IPS-18a (cell line): Measurements from ENCODE around the gene SDSL.

ENCODE experiments used
- H3K27ac ChIP-seq: one replicate; pipeline ENCODE4 v1.5.1; 2013; ENCODE audit warnings: low read length
- H3K27me3 ChIP-seq: one replicate; pipeline ENCODE4 v1.6.1; 2013; ENCODE audit warnings: mild to moderate bottlenecking, low read length; ENCODE audit not compliant: control insufficient read depth, insufficient read depth
- H3K36me3 ChIP-seq: one replicate; pipeline ENCODE4 v1.6.1; 2013; ENCODE audit warnings: low read depth, low read length; ENCODE audit not compliant: control insufficient read depth
- H3K4me1 ChIP-seq: one replicate; pipeline ENCODE4 v1.6.1; 2013; ENCODE audit warnings: low read depth, low read length; ENCODE audit not compliant: control insufficient read depth
- H3K4me3 ChIP-seq: one replicate; pipeline ENCODE4 v1.5.1; 2013; ENCODE audit warnings: low read length
- H3K9ac ChIP-seq: one replicate; pipeline ENCODE4 v1.6.1; 2013; ENCODE audit warnings: mild to moderate bottlenecking, low read length, moderate library complexity
- H3K9me3 ChIP-seq: one replicate; pipeline ENCODE4 v1.6.1; 2013; ENCODE audit warnings: low read depth, low read length; ENCODE audit not compliant: control insufficient read depth

The SDSL gene, protein sequence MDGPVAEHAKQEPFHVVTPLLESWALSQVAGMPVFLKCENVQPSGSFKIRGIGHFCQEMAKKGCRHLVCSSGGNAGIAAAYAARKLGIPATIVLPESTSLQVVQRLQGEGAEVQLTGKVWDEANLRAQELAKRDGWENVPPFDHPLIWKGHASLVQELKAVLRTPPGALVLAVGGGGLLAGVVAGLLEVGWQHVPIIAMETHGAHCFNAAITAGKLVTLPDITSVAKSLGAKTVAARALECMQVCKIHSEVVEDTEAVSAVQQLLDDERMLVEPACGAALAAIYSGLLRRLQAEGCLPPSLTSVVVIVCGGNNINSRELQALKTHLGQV

DNA sequence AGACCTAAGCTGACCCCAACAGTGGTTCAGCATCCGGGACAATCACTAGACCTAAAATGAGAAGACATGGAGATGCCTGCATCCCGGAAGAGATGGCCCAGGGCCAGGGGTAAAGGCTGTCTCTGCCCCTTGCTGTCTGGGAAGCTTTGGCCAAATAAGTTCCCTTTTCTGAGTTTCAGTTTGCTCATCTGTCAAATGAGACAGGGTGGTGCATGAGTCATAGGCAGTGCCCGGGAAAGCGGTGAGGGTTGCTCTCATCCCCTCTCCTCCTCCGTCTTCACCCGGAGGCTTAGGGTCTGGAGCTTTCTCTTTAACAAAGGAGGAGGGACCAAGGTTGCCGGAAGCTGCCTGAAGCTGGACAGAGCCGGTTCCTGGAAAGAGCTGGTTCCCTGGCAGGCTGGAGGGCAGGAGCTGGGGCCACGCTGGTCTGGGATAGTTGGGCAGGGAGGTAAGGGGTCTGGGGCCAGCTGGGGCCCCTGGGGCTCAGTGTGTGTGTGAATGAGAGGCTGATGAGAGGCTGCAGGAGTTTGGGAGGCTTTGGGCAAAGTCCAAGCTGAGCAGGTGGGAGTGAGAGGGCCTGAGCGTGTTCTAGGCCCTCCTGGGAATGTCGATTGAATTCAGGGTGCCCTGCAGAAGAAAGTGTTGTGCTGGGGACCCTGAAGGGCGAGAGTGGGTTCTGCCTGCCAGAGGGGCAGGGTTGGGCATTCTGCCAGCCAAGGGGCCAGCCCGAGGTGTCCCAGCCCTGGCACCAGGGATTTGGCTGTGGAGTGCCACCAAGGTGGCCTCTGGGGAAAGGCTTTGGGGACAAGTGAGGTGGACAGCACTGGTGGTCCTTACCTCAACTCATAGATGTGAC, at the start of gene SDSL:
Gene SDSL (plus strand): TSS at position 351 of the 856 bp plus-strand sequence. CDS start 5,603 bp downstream, outside the sequence.
- H3K4me3 ChIP-seq = no peak within 1 kb of the TSS
- peaks cover 7% of the 10 kb centered on the region for H3K4me1 ChIP-seq
- no peak within 1 kb of the TSS for H3K9ac ChIP-seq
- H3K27me3 ChIP-seq = no peaks in the 10 kb centered on the region
- no peak within 1 kb of the TSS for H3K27ac ChIP-seq
- no peaks in the 10 kb centered on the region for H3K36me3 ChIP-seq
- H3K9me3 ChIP-seq = no peaks in the 10 kb centered on the region

DNA sequence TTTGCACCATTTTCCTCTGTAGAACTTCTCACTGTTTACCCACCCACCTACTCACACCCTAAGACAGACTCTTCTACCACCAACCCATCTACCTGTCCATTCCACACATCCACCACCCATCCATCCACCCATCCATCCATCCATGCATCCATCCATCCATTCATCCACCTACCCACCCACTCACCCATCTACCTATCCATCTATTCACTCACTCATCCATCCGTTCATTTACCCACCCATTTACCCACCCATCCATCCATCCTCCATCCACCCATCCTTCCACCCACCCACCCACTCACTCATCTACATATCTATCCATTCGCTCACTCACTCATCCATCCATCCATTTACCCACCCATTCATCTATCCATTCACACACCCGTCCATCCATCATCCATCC, 48.7 kb upstream of the SDSL start:
- Histone ChIP-seq H3K4me1 (no peaks in the 10 kb centered on the region), H3K27ac (no peak overlapping the region), H3K27me3 (no peaks in the 10 kb centered on the region), H3K4me3 (no peak overlapping the region), H3K9ac (no peak overlapping the region), H3K9me3 (no peaks in the 10 kb centered on the region), H3K36me3 (peaks cover 9% of the 10 kb centered on the region)

DNA sequence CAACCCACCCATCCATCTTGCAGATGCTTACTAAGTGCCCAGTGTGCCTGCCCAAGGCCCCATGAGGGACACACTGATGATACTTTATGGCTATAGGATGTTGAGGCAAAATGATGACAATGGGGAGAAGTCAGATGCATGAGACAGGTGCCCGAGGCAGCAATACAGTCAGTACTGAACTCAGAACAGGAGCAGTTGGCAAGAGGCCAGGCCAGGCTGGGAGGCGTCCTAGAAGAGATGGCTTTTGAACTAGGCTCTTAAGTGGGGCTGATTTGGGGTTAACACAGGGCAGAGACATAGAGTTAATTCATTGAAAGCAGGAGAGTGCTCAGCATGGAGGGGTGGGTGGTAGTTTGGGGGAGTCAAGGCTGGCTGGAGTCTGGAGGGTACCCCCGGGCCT, 48.2 kb upstream of the SDSL start:
- Histone ChIP-seq H3K36me3 (peaks cover 9% of the 10 kb centered on the region), H3K27me3 (no peaks in the 10 kb centered on the region), H3K9ac (no peak overlapping the region), H3K4me3 (no peak overlapping the region), H3K27ac (no peak overlapping the region), H3K4me1 (no peaks in the 10 kb centered on the region), H3K9me3 (no peaks in the 10 kb centered on the region)

DNA sequence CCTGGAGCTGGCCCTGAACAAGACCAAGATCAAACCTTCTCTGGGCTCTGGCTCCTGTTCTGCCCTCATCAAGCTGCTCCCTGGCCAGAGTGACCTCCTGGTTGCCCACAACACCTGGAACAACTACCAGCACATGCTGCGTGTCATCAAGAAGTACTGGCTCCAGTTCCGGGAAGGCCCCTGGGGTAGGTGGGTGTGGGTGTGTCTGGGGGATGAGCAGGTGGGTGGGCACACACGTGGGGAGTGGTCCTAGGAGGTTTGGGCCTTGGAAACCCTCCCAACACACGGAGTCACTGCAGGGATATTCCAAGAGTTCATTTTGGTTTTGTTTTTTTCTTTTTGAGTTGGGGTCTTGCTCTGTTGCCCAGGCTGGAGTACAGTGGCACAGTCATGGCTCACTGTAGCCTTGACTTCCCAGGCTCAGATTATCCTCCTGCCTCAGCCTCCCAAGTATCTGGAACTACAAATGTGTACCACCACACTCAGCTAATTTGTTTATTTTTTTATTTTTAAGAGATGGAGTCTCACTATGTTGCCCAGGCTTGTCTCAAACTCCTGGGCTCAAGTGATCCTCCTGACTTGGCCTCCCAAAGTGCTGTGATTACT, 47.3 kb upstream of the SDSL start:
- Histone ChIP-seq H3K27ac (no peak overlapping the region), H3K36me3 (peaks cover 9% of the 10 kb centered on the region), H3K4me3 (no peak overlapping the region), H3K9ac (no peak overlapping the region), H3K4me1 (no peaks in the 10 kb centered on the region), H3K27me3 (no peaks in the 10 kb centered on the region), H3K9me3 (no peaks in the 10 kb centered on the region)

DNA sequence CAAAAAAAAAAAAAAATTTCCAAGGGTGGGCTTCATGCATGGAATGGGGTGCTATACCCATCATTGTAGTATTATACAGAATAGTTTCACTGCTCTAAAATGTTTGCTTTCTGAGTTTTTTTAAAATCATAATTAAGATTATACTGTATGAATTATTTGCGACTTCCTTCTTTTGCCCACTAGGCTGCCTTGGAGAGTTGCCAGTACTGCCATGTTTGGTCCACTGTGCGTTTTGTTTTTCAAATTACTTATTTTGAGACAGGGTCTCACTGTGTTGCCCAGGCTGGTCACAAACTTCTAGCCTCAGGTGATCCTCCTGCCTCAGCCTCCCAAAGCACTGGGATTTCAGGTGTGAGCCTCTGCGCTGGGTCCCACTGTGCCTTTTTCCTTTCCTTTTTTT, 43.9 kb upstream of the SDSL start:
- H3K27ac ChIP-seq = no peak overlapping the region
- peaks cover 12% of the 10 kb centered on the region for H3K36me3 ChIP-seq
- no peaks in the 10 kb centered on the region for H3K9me3 ChIP-seq
- no peaks in the 10 kb centered on the region for H3K4me1 ChIP-seq
- H3K4me3 ChIP-seq = no peak overlapping the region
- H3K27me3 ChIP-seq = no peaks in the 10 kb centered on the region
- no peak overlapping the region for H3K9ac ChIP-seq

DNA sequence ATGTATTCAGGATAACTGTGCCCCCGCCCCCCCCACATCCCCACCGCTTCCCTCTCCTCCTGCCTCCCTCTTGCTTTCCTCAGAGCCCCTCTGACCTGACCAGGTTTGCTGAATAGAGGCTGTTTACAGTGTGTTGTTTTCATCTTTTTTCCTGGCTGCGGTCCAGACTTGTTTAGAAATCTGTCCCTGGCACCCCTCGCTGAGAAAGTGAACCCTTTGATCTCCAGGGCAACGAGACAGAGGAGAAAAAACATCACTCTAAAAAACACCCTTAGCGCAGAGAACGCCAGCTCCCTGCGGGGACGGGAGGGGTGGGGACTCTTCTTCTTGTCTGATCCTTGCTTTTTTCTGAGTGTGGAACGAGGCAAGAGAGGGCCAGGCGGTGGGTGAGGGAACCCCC, 41.0 kb upstream of the SDSL start:
- H3K27me3 ChIP-seq = no peaks in the 10 kb centered on the region
- no peak overlapping the region for H3K27ac ChIP-seq
- H3K4me1 ChIP-seq = no peaks in the 10 kb centered on the region
- peaks cover 7% of the 10 kb centered on the region for H3K36me3 ChIP-seq
- no peak overlapping the region for H3K4me3 ChIP-seq
- no peak overlapping the region for H3K9ac ChIP-seq
- H3K9me3 ChIP-seq = no peaks in the 10 kb centered on the region

DNA sequence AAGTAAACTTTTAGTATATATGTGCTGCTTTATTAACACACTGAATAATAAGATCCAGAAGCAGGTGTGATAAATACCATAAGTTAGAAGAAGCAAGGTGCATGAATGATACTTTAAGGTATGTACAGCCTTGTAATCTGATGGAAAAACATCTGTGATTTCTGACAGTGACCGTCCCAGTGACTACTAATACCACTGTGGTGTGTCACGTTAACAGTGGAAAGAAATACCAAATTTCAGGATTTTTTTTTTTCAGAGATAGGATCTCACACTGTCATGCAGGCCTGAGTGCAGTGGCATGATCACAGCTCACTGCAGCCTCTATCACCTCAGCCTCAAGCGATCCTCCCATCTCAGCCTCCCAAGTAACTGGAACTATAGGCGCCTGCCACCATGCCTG, 40.0 kb upstream of the SDSL start:
- H3K4me3 ChIP-seq = no peak overlapping the region
- H3K4me1 ChIP-seq = no peaks in the 10 kb centered on the region
- H3K9me3 ChIP-seq = no peaks in the 10 kb centered on the region
- no peak overlapping the region for H3K9ac ChIP-seq
- H3K27me3 ChIP-seq = no peaks in the 10 kb centered on the region
- H3K27ac ChIP-seq = no peak overlapping the region
- peaks cover 12% of the 10 kb centered on the region for H3K36me3 ChIP-seq

DNA sequence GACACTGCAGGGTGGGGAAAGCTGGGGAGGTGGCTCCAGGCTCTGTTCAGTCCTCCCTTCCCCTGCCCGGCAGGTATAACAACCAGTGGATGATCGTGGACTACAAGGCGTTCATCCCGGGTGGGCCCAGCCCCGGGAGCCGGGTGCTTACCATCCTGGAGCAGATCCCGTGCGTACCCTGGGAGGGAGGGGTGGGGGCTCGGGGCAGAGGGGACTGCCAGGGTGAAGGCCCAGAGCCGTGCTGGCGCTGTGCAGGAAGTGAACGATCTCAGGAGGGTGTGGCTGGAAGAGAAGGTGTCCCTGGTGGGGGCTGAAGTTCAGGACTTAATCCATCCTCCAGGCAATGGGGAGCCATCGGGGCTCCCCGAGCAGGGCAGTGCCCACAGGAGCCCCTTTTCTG, 37.4 kb upstream of the SDSL start:
- no peak overlapping the region for H3K27ac ChIP-seq
- no peaks in the 10 kb centered on the region for H3K27me3 ChIP-seq
- no peaks in the 10 kb centered on the region for H3K4me1 ChIP-seq
- no peak overlapping the region for H3K4me3 ChIP-seq
- H3K36me3 ChIP-seq = peaks cover 19% of the 10 kb centered on the region
- no peaks in the 10 kb centered on the region for H3K9me3 ChIP-seq
- no peak overlapping the region for H3K9ac ChIP-seq

DNA sequence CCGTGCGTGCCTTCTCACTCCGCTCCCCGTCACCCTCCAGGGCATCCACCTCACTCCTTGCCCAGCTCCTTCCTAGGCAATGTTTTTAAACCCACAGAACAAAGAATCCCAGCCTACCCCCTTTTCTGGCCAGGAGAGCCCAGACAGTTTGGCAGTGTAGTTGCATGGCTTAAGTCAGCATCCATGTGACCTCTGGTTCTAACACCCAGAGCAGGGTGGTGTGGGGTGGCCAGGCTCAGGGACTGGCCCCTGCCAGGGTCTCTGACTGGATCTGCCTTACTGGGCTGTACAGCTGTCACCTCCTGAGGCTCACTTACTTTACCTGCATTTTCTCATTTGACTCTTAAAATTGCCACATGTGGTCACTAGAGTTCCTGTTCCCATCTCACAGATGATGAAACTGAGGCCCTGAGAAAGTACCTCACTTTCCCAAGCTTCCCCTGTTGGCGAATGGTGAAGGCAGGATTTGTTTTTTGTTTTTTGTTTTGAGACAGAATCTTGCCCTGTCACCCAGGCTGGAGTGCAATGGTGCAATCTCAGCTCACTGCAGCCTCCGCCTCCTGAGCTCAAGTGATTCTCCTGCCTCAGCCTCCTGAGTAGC, 36.8 kb upstream of the SDSL start:
- no peak overlapping the region for H3K27ac ChIP-seq
- peaks cover 19% of the 10 kb centered on the region for H3K36me3 ChIP-seq
- no peak overlapping the region for H3K9ac ChIP-seq
- H3K4me3 ChIP-seq = no peak overlapping the region
- H3K9me3 ChIP-seq = no peaks in the 10 kb centered on the region
- H3K27me3 ChIP-seq = no peaks in the 10 kb centered on the region
- H3K4me1 ChIP-seq = no peaks in the 10 kb centered on the region

DNA sequence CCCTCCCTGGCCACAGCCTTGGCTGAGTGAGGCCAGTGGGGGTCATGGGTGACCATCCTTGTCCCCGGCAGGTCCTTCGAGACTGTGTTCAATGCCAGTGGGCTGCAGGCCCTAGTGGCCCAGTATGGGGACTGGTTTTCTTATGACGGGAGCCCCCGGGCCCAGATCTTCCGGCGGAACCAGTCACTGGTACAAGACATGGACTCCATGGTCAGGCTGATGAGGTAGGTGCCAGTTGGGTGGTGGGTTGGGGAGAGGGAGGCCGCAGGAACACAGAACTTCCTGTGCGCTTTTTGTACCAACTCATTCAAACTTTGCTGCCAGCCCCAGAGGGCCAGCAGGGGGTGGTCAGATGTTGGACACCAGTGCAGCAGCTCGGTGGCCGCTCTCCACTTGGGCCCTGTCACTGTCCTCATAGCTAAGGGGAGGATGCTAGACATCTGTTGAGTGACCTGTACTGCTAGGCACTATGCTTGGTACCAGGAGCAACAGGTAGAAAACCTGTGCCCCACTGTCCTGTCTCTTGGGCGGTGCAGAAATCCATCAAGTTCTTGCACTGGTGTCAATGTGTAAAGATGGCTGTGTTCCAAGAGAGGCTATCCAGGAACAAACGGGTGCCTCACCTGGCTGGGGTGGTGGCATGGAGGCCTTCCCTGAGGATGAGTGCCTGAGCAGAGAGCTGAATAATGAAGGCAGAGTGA, 35.2 kb upstream of the SDSL start:
- H3K36me3 ChIP-seq = peaks cover 15% of the 10 kb centered on the region
- H3K9ac ChIP-seq = no peak overlapping the region
- H3K4me3 ChIP-seq = no peak overlapping the region
- H3K9me3 ChIP-seq = no peaks in the 10 kb centered on the region
- no peaks in the 10 kb centered on the region for H3K4me1 ChIP-seq
- no peak overlapping the region for H3K27ac ChIP-seq
- no peaks in the 10 kb centered on the region for H3K27me3 ChIP-seq

DNA sequence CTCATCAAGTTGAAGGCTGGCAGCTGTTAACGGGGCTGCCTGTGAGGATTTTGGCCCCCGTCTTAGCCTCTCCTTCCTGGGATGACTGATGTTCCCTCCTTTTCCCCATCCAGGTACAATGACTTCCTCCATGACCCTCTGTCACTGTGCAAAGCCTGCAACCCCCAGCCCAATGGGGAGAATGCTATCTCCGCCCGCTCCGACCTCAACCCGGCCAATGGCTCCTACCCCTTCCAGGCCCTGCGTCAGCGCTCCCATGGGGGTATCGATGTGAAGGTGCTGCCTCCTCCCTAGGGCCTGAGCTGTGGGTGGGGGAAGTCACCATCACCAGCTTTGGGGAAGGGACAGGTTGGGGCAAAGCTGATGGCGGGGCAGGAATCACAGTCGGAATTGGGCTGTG, 34.5 kb upstream of the SDSL start:
- H3K27ac ChIP-seq = no peak overlapping the region
- no peak overlapping the region for H3K4me3 ChIP-seq
- H3K4me1 ChIP-seq = no peaks in the 10 kb centered on the region
- H3K9ac ChIP-seq = no peak overlapping the region
- H3K36me3 ChIP-seq = peaks cover 15% of the 10 kb centered on the region
- H3K27me3 ChIP-seq = no peaks in the 10 kb centered on the region
- no peaks in the 10 kb centered on the region for H3K9me3 ChIP-seq
